Lung (tissue), 12 donors: ENCODE measurements around the gene BCL2L1. TPM values are rescaled to one million over a fixed set of nuclear protein-coding genes. Genes with fewer than 3 reads are reported as not detected.
"Not testable (repeated sequence)": the region's sequence is repeated elsewhere in the genome, so short reads cannot be mapped to it uniquely, and the experiment has no call there.

Experiments
- ATAC-seq: fragments of 200-7000 bp; cut with Tn5 transposase; one replicate; pipeline ENCODE4 v1.9.1; 2020; ENCODE audit warnings: moderate number of reproducible peaks; ENCODE audit not compliant: insufficient read depth, low FRiP score
- DNase-seq, 3 donors: peaks; one replicate each; pipeline ENCODE4 v3.0.0-alpha.2; 2013 to 2017
- H3K27ac ChIP-seq, 2 donors: one replicate each; pipeline ENCODE4 v1.5.1; 2013; ENCODE audit warnings: mild to moderate bottlenecking in 2 of 2, moderate library complexity in 2 of 2, control low read depth in 1 of 2, inconsistent platforms in 1 of 2, low read depth in 1 of 2, low read length in 1 of 2
- H3K27me3 ChIP-seq, 3 donors: one replicate each; pipeline ENCODE4 v1.5.1; 2013; ENCODE audit warnings: low read length in 2 of 3; ENCODE audit not compliant: control insufficient read depth in 3 of 3, insufficient read depth in 3 of 3
- H3K36me3 ChIP-seq, 4 donors: one replicate each; pipeline ENCODE4 v1.5.1; 2013; ENCODE audit warnings: low read length in 4 of 4, mild to moderate bottlenecking in 1 of 4, moderate library complexity in 1 of 4; ENCODE audit not compliant: control insufficient read depth in 4 of 4, insufficient read depth in 4 of 4
- H3K4me1 ChIP-seq, 5 donors: one replicate each; pipeline ENCODE4 v1.5.1; 2013; ENCODE audit warnings: low read length in 5 of 5, mild to moderate bottlenecking in 2 of 5, moderate library complexity in 1 of 5; ENCODE audit not compliant: control insufficient read depth in 5 of 5, insufficient read depth in 5 of 5
- H3K4me3 ChIP-seq: one replicate; pipeline ENCODE4 v1.5.1; 2013; ENCODE audit warnings: mild to moderate bottlenecking, control low read depth, moderate library complexity
- H3K9ac ChIP-seq, 2 donors: one replicate each; pipeline ENCODE4 v1.5.1; 2013; ENCODE audit warnings: low read length in 2 of 2, control low read depth in 1 of 2; ENCODE audit not compliant: insufficient read depth in 1 of 2
- H3K9me3 ChIP-seq, 4 donors: one replicate each; pipeline ENCODE4 v1.5.1; 2013; ENCODE audit warnings: low read length in 3 of 4, mild to moderate bottlenecking in 1 of 4, moderate library complexity in 1 of 4; ENCODE audit not compliant: control insufficient read depth in 4 of 4, insufficient read depth in 3 of 4
- CTCF ChIP-seq: IDR thresholded peaks from 2 replicates; pipeline ENCODE4 v1.5.1; 2012; ENCODE audit warnings: mild to moderate bottlenecking; ENCODE audit errors: control extremely low read depth, extremely low read depth
- WGBS, 2 donors: extraction: QIAGEN DNeasy Blood & Tissue Kit; methylation state at CpG; one replicate each; pipeline ENCODE4 v1.1.7; 2013; 5-methylcytosine and 5-hydroxymethylcytosine counted together
- polyA plus RNA-seq, 2 donors: library from polyadenylated mRNA; stranded (reverse); fragments of 200-250 nt; gene quantifications; one replicate each; pipeline ENCODE4 v1.2.1, GENCODE V29; 2013
- total RNA-seq, 2 donors: library from RNA; depleted of rRNA in 1 of 2; stranded (reverse); fragments of >200 nt in 1 of 2; gene quantifications; one replicate each; pipeline ENCODE4 v1.2.1, GENCODE V29; 2014 to 2021
- donor health status: control.
- donor health status: control.
- donor health status: Bipolar disorder and iron deficiency.
- donor health status: healthy.
- donor health status: DM: yes; HTN: yes; CAD: no.

The BCL2L1 gene
- total and polyA plus RNA-seq, 4 donors: 107 to 150 (median 117) TPM

- Histone ChIP-seq H3K4me3 (no peak overlapping the region), H3K36me3 (no peaks in the 10 kb centered on the region), H3K27me3 (no peaks in the 10 kb centered on the region), H3K9me3 (no peaks in the 10 kb centered on the region), H3K27ac (no peak overlapping the region), H3K4me1 (peaks cover 0 to 11% (median 1%) of the 10 kb centered on the region in 5 donors), H3K9ac (no peak overlapping the region)
- 53 to 61% methylated on average over 5 of the region's 5 CpGs for WGBS, 2 donors
- ATAC-seq (no peak), DNase-seq (no peak)
- no peak for TF ChIP-seq CTCF
Observed at GRCh38 chr20:31653561-31653960, 69.1 kb downstream of the BCL2L1 start.

GRCh38 chr20:31652917-31653396 lies 69.7 kb downstream of the BCL2L1 start:
- no peak for ATAC-seq
- peak overlapping the region in 1 of 2 donors; percentile 13 for H3K9ac ChIP-seq
- no peaks in the 10 kb centered on the region for H3K36me3 ChIP-seq
- no peak overlapping the region for H3K27ac ChIP-seq
- WGBS, 2 donors: 51 to 71% methylated on average over 5 of the region's 5 CpGs
- peaks cover 0 to 11% (median 3%) of the 10 kb centered on the region in 5 donors for H3K4me1 ChIP-seq
- no peak overlapping the region for H3K4me3 ChIP-seq
- DNase-seq: peak; percentile 47 to 87 (median 84)
- no peaks in the 10 kb centered on the region for H3K27me3 ChIP-seq
- no peak for TF ChIP-seq CTCF
- no peaks in the 10 kb centered on the region for H3K9me3 ChIP-seq

- H3K27ac ChIP-seq, H3K4me1 ChIP-seq, H3K9ac ChIP-seq, H3K27me3 ChIP-seq, H3K4me3 ChIP-seq, ATAC-seq, H3K9me3 ChIP-seq, H3K36me3 ChIP-seq, DNase-seq: not testable (repeated sequence)
- WGBS, 2 donors: 77 to 91% methylated on average over 3 of the region's 3 CpGs
Observed at GRCh38 chr20:31648104-31648503, 74.6 kb downstream of the BCL2L1 start.

- H3K9ac ChIP-seq: no peak overlapping the region
- no peak for DNase-seq
- H3K4me1 ChIP-seq: peaks cover 0 to 4% (median 0%) of the 10 kb centered on the region in 5 donors
- H3K27ac ChIP-seq: no peak overlapping the region
- H3K36me3 ChIP-seq: no peaks in the 10 kb centered on the region
- H3K4me3 ChIP-seq: no peak overlapping the region
- TF ChIP-seq CTCF: no peak
- no peaks in the 10 kb centered on the region for H3K9me3 ChIP-seq
- 80 to 87% methylated on average over 8 of the region's 8 CpGs for WGBS, 2 donors
- H3K27me3 ChIP-seq: no peaks in the 10 kb centered on the region
- ATAC-seq: no peak
Observed at GRCh38 chr20:31644701-31645100, 78.0 kb downstream of the BCL2L1 start.
